OCI-LY1 (cell line): ENCODE measurements around the gene SAE1.
A peak's percentile ranks its signal among the peaks of the same experiment; 100 is the strongest.

Experiments used
- H2AFZ ChIP-seq: fragments of 200-600 bp; sonication (generic), shearing (Covaris generic); 2 replicates; pipeline ENCODE4 v1.6.0; 2014; ENCODE audit warnings: antibody characterized with exemption, mild to moderate bottlenecking, low read length
- H3F3A ChIP-seq: fragments of 200-600 bp; sonication (generic), shearing (Covaris generic); 2 replicates; pipeline ENCODE4 v1.6.0; 2014; ENCODE audit warnings: mild to moderate bottlenecking, antibody characterized with exemption, low read length, moderate library complexity; ENCODE audit not compliant: insufficient read depth
- H3K27ac ChIP-seq: fragments of 200-600 bp; sonication (generic); 2 replicates; pipeline ENCODE4 v1.5.1; 2014; ENCODE audit warnings: low read length, mixed run types, mild to moderate bottlenecking, low read depth; ENCODE audit not compliant: poor library complexity, severe bottlenecking
- H3K27me3 ChIP-seq: fragments of 200-600 bp; sonication (generic); 2 replicates; pipeline ENCODE4 v1.6.0; 2014; ENCODE audit warnings: antibody characterized with exemption, mild to moderate bottlenecking, low read length, moderate library complexity; ENCODE audit not compliant: insufficient read depth
- H3K36me3 ChIP-seq: fragments of 200-600 bp; sonication (generic); 2 replicates; pipeline ENCODE4 v1.6.1; 2014; ENCODE audit warnings: mild to moderate bottlenecking, antibody characterized with exemption, low read length, moderate library complexity, mixed read lengths; ENCODE audit not compliant: insufficient read depth
- H3K4me1 ChIP-seq: fragments of 200-600 bp; sonication (generic); 2 replicates; pipeline ENCODE4 v1.5.1; 2014; ENCODE audit warnings: mild to moderate bottlenecking, low read length, moderate library complexity; ENCODE audit not compliant: insufficient read depth, severe bottlenecking
- H3K4me2 ChIP-seq: fragments of 200-600 bp; sonication (generic), shearing (Covaris generic); 2 replicates; pipeline ENCODE4 v1.6.1; 2014; ENCODE audit warnings: low read length
- H3K4me3 ChIP-seq: fragments of 200-600 bp; sonication (generic); 2 replicates; pipeline ENCODE4 v1.5.1; 2014; ENCODE audit warnings: low read length, low read depth, mild to moderate bottlenecking, mixed read lengths; ENCODE audit not compliant: poor library complexity, severe bottlenecking
- H3K79me2 ChIP-seq: fragments of 200-600 bp; shearing (Covaris generic); 2 replicates; pipeline ENCODE4 v1.6.1; 2016; ENCODE audit warnings: mixed run types, low read length, mixed read lengths; ENCODE audit not compliant: insufficient read depth
- H3K9ac ChIP-seq: fragments of 200-600 bp; sonication (generic), shearing (Covaris generic); 2 replicates; pipeline ENCODE4 v1.6.1; 2014; ENCODE audit warnings: mild to moderate bottlenecking, low read length, mixed read lengths
- H3K9me2 ChIP-seq: fragments of 200-600 bp; sonication (generic), shearing (Covaris generic); 2 replicates; pipeline ENCODE4 v1.6.1; 2014; ENCODE audit warnings: low read depth, mild to moderate bottlenecking, low read length, mixed read lengths
- H3K9me3 ChIP-seq: fragments of 200-600 bp; shearing (Covaris generic); 2 replicates; pipeline ENCODE4 v1.6.1; 2014; ENCODE audit warnings: low read length, mixed read lengths
- H4K20me1 ChIP-seq: fragments of 200-600 bp; sonication (generic), shearing (Covaris generic); 2 replicates; pipeline ENCODE4 v1.6.0; 2016; ENCODE audit warnings: mild to moderate bottlenecking, low read length; ENCODE audit not compliant: insufficient read depth
- CTCF ChIP-seq: fragments of 200-600 bp; sonication (generic), shearing (Covaris generic); IDR thresholded peaks from 2 replicates; pipeline ENCODE4 v1.5.1; 2017; ENCODE audit warnings: mild to moderate bottlenecking, antibody characterized with exemption, low read length, moderate library complexity, mixed read lengths
- EZH2 ChIP-seq: fragments of 200-600 bp; sonication (generic), shearing (Covaris generic); IDR thresholded peaks from 2 replicates; pipeline ENCODE4 v1.8.0; 2017; ENCODE audit warnings: borderline replicate concordance, mixed run types, mild to moderate bottlenecking, antibody characterized with exemption, low read length, moderate library complexity, mixed read lengths

Gene SAE1

DNA sequence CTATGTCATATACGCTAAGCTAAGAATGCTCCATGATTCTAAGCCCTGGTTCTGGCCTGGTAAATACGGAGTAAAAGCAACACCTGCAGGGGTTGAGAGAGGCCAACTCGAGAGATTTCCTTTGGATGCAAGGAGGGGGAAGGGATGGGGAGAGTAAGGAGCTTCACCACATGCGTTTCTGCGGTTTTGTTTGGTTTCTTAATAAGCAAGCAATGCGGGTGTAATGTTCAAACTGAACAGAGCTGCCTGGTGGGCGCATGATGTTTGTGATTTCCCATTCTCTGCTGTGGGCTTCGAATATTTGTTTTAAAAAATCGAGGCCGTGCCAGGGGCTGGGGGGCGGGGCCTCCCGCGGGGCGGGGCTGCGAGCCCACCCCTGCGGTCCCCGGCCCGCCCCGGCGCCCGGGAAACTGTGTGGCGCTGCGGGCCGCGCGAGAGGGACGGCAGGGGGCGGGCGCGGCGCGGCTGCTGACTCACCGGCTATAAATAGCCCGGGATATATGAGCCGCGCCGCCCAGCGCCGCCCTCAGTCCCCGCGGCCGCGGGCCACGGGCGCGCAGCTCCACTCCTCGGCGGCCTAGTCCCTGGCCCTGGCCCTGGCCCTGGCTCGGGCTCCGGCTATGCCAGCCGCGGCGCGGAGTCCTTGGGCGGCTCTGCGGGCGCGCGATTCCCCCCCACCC lies 95.3 kb downstream of the SAE1 start:
- peaks cover 42% of the 10 kb centered on the region for H3K4me1 ChIP-seq
- peaks cover 2% of the 10 kb centered on the region; the same call in 1 of the 2 replicates for H3K36me3 ChIP-seq
- H3K27ac ChIP-seq: peak overlapping the region; percentile 90
- H3K79me2 ChIP-seq: no peaks in the 10 kb centered on the region
- no peak overlapping the region for H2AFZ ChIP-seq
- H3K4me3 ChIP-seq: peak overlapping the region; percentile 95
- no peaks in the 10 kb centered on the region for H4K20me1 ChIP-seq
- peak overlapping the region; percentile 81 for H3K4me2 ChIP-seq
- H3K9ac ChIP-seq: peak overlapping the region; percentile 73
- H3K9me3 ChIP-seq: no peaks in the 10 kb centered on the region
- no peaks in the 10 kb centered on the region for H3K9me2 ChIP-seq
- H3F3A ChIP-seq: peaks cover 11% of the 10 kb centered on the region; the same call in 1 of the 2 replicates
- TF ChIP-seq CTCF: no peak
- TF ChIP-seq EZH2: no peak
- no peaks in the 10 kb centered on the region for H3K27me3 ChIP-seq

DNA sequence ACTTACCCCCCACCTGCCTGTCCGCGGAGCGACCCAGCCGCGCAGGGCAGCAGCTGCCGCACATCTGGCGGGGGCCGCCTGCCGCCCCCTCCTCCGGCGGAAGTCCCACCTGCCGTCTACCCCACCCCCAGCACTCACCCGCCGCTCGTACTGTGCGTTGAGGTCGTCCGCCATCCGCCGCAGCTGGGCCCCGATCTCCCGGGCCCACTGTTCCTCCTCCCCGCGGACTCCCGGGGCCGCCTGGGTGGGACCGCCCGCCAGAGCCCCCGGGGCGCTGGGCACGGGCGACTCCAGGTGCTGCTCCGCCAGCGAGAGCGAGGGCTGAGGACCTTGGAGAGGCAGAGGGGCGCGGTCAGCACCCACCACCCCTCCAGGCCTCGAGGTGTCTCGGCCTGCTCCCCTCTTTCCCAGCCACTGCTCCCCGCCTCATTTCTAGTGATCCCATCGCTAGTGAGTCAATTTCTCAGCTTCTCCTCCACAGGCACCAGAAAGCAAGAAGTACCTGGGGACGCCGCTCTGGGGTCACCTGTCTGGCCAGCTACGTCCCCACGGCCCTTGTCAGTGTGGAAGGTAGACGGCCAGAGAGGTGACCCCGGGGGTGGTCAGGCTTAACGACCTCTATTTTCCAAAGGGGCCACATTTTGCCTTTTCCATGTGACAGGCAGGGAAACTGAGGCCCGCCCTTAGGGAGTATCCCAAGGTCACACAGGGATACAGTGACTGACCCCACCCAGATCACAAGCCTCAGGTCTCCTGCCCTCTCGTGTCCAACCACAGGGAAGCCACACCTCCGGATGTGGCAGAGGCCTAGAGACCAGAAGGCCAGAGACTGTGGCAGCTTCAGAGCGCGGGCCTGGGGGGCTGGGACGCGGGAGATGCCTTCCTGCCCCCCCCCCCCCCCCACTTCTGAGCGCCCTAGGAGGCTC lies 96.1 kb downstream of the SAE1 start:
- peak overlapping the region; percentile 81 for H3K4me2 ChIP-seq
- H3F3A ChIP-seq: peaks cover 11% of the 10 kb centered on the region; the same call in 1 of the 2 replicates
- TF ChIP-seq CTCF: no peak
- TF ChIP-seq EZH2: no peak

DNA sequence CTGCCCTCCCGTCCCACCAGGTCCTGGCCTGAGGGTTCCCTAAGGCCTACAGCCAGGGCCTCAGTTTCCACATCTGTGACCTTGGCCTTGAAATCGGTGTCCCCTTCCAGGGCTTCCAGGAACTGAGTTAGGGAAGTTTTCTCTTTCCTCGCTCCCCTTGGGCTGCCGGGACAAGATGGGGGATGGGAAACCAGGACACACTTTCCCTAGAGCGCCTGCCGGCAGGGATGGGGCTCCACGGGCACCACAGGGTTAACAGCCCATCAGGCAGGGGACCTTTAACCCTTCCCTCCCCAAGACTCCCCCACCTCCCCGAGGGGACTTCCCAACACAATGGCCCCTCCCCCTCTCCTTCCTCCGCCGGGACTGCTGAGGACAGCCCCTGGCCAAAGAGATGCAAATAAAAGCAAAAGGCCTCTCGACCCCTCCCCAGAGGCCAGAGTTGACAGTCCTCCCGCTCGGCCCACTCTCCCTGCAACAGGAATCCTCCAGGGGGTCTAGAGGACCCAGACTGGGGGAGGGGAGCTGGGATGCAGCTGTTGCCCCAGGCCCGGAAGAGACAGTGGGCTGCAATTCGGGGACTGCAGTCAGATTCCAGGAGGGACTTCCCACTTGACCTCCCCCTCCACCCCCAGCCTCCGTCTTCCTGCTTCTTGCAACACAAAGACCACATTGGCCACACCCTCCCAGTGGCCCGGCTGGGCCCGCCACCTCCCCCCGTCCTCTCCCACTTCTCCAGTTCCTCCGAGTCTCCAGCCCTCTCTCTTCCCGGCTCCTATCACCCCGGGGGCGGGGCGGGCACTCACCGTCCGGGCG lies 96.9 kb downstream of the SAE1 start:
- no peak overlapping the region for H2AFZ ChIP-seq

More for the DNA sequence above, 96.1 kb downstream of the SAE1 start:
- peak overlapping the region; percentile 95 for H3K4me3 ChIP-seq
- H3K27me3 ChIP-seq: no peaks in the 10 kb centered on the region
- H3K36me3 ChIP-seq: no peaks in the 10 kb centered on the region
- H3K9me3 ChIP-seq: no peaks in the 10 kb centered on the region
- peaks cover 48% of the 10 kb centered on the region for H3K4me1 ChIP-seq
- no peaks in the 10 kb centered on the region for H4K20me1 ChIP-seq
- peak overlapping the region; percentile 90 for H3K27ac ChIP-seq
- peak overlapping the region; percentile 73 for H3K9ac ChIP-seq
- no peak overlapping the region for H2AFZ ChIP-seq
- H3K9me2 ChIP-seq: no peaks in the 10 kb centered on the region
- no peaks in the 10 kb centered on the region for H3K79me2 ChIP-seq

More for the DNA sequence above, 96.9 kb downstream of the SAE1 start:
- H4K20me1 ChIP-seq: no peaks in the 10 kb centered on the region
- TF ChIP-seq CTCF (no peak), EZH2 (no peak)
- H3K4me1 ChIP-seq: peaks cover 57% of the 10 kb centered on the region
- H3K9ac ChIP-seq: peak overlapping the region; percentile 73
- no peaks in the 10 kb centered on the region for H3K9me3 ChIP-seq
- H3K4me2 ChIP-seq: peak overlapping the region; percentile 81
- no peaks in the 10 kb centered on the region for H3K79me2 ChIP-seq
- peak overlapping the region; percentile 95 for H3K4me3 ChIP-seq
- no peaks in the 10 kb centered on the region for H3K27me3 ChIP-seq
- H3K36me3 ChIP-seq: no peaks in the 10 kb centered on the region
- peaks cover 13% of the 10 kb centered on the region; the same call in 1 of the 2 replicates for H3F3A ChIP-seq
- H3K27ac ChIP-seq: peak overlapping the region; percentile 90
- no peaks in the 10 kb centered on the region for H3K9me2 ChIP-seq
